Astrocyte (in vitro differentiated cells and primary cell): ENCODE results near the gene PTCH1. TPM values are rescaled to one million over a fixed set of nuclear protein-coding genes. Genes with fewer than 3 reads are reported as not detected.

Experiments
- DNase-seq: peaks from one replicate; pipeline ENCODE4 v3.0.0-alpha.2; 2010; ENCODE audit warnings: low read depth
- FAIRE-seq: peaks from 2 replicates; lab custom pipeline; 2011; peaks lifted over from hg19 to GRCh38; lab: Jason Lieb, UNC
- H2AFZ ChIP-seq: 2 replicates; pipeline ENCODE4 v1.6.0; 2012; ENCODE audit warnings: low read depth, low read length, inconsistent platforms
- H3K27ac ChIP-seq: 2 replicates; pipeline ENCODE4 v1.5.1; 2011; ENCODE audit warnings: low read depth, low read length, inconsistent platforms
- H3K27me3 ChIP-seq: 2 replicates; pipeline ENCODE4 v1.6.0; 2011; ENCODE audit warnings: low read length, inconsistent platforms; ENCODE audit not compliant: insufficient read depth
- H3K36me3 ChIP-seq: 2 replicates; pipeline ENCODE4 v1.5.1; 2011; ENCODE audit warnings: low read length, inconsistent platforms; ENCODE audit not compliant: insufficient read depth
- H3K4me1 ChIP-seq: 2 replicates; pipeline ENCODE4 v1.5.1; 2011; ENCODE audit warnings: low read length, inconsistent platforms; ENCODE audit not compliant: insufficient read depth
- H3K4me2 ChIP-seq: 2 replicates; pipeline ENCODE4 v1.6.0; 2012; ENCODE audit warnings: low read length, inconsistent platforms
- H3K4me3 ChIP-seq: 2 replicates; pipeline ENCODE4 v1.5.1; 2011; ENCODE audit warnings: low read depth, mild to moderate bottlenecking, low read length, inconsistent platforms; ENCODE audit not compliant: insufficient read depth
- H3K79me2 ChIP-seq: 2 replicates; pipeline ENCODE4 v1.6.0; 2012; ENCODE audit warnings: mild to moderate bottlenecking, low read length, inconsistent platforms; ENCODE audit not compliant: insufficient read depth
- H3K9ac ChIP-seq: 2 replicates; pipeline ENCODE4 v1.6.0; 2012; ENCODE audit warnings: mild to moderate bottlenecking, low read length, inconsistent platforms
- H3K9me3 ChIP-seq: 2 replicates; pipeline ENCODE4 v1.5.1; 2012; ENCODE audit warnings: low read depth, mild to moderate bottlenecking, low read length, inconsistent platforms; ENCODE audit not compliant: insufficient read depth
- H4K20me1 ChIP-seq: 2 replicates; pipeline ENCODE4 v1.6.0; 2012; ENCODE audit warnings: low read length, inconsistent platforms; ENCODE audit not compliant: insufficient read depth
- H3K27ac Mint-ChIP-seq: one replicate; pipeline ENCODE4 v1.8.0; 2021; ENCODE audit warnings: mild to moderate bottlenecking, mixed read lengths; ENCODE audit not compliant: unreplicated experiment
- H3K27me3 Mint-ChIP-seq: one replicate; pipeline ENCODE4 v1.8.0; 2021; ENCODE audit warnings: low read depth, mixed read lengths; ENCODE audit not compliant: unreplicated experiment
- H3K36me3 Mint-ChIP-seq: one replicate; pipeline ENCODE4 v1.8.0; 2021; ENCODE audit warnings: low read depth, mixed read lengths; ENCODE audit not compliant: unreplicated experiment
- H3K4me1 Mint-ChIP-seq: one replicate; pipeline ENCODE4 v1.8.0; 2021; ENCODE audit warnings: low read depth, mixed read lengths; ENCODE audit not compliant: unreplicated experiment
- H3K4me3 Mint-ChIP-seq: one replicate; pipeline ENCODE4 v1.8.0; 2021; ENCODE audit warnings: mild to moderate bottlenecking, moderate library complexity, mixed read lengths; ENCODE audit not compliant: unreplicated experiment
- H3K9me3 Mint-ChIP-seq: one replicate; pipeline ENCODE4 v1.8.0; 2021; ENCODE audit warnings: mild to moderate bottlenecking, mixed read lengths; ENCODE audit not compliant: unreplicated experiment
- EZH2 ChIP-seq: IDR thresholded peaks from 2 replicates; pipeline ENCODE4 v1.6.1; 2012; ENCODE audit warnings: mild to moderate bottlenecking, low read length, inconsistent platforms; ENCODE audit not compliant: insufficient read depth
- total RNA-seq: library from RNA; stranded (reverse); gene quantifications from 2 replicates; pipeline ENCODE4 v1.2.1, GENCODE V29; 2021
- TF ChIP-seq, protein P1 (sequence below): IDR thresholded peaks from 2 replicates; pipeline ENCODE4 v1.5.1; 2011; ENCODE audit warnings: low read depth, mild to moderate bottlenecking, inconsistent platforms, low read length, moderate library complexity; ENCODE audit not compliant: insufficient read depth

Gene PTCH1
- total RNA-seq, 1 donor from 2014 or later = 21.3 TPM

DNA sequence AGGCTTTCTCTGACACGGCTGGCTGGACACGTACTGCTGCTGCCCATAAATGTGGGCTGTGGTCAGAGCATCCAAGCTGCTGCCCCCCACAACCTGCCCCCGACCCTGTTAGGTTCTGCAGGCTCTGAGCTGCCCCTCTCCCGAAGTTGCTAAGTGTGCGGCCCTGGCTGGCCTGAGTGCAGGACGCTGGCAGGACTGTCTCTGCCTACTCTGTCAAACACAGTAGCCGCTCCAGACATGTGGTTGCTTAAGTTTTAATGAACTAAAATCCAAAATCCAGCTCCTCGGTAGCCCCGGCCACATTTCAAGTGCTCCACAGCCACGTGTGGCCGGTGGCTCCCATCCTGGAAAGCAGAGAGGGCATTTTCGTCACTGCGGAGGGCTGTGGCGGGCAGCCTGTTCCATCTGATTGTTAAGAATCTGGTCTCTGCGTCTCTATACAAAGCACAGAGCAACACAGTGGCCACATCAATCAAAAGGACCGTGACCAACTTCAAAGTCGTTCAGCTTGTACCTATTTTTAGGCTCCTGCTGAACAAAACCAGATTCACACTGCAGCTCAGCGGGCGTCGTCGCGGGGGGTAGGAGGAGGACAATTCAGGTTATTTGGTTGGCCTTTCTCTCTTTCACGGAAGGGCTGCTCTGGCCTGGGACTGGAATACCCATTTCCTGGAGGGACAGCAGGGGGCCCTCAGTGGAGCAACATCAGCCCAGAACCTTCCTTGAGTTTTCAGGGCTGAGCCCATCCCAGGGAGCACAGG, 68.9 kb downstream of the PTCH1 start:
- Histone ChIP-seq H3K9ac (no peak overlapping the region), H3K27ac (no peak overlapping the region), H3K27me3 (no peaks in the 10 kb centered on the region), H3K36me3 (peaks cover 10% of the 10 kb centered on the region), H3K79me2 (no peaks in the 10 kb centered on the region), H3K9me3 (no peaks in the 10 kb centered on the region), H3K4me2 (no peak overlapping the region), H3K4me1 (no peaks in the 10 kb centered on the region), H3K4me3 (no peak overlapping the region), H4K20me1 (no peaks in the 10 kb centered on the region), H2AFZ (no peak overlapping the region)
- Mint-ChIP-seq H3K36me3 (peaks cover 34% of the 10 kb centered on the region), H3K9me3 (no peaks in the 10 kb centered on the region), H3K27me3 (no peaks in the 10 kb centered on the region), H3K27ac (no peak overlapping the region), H3K4me3 (no peak overlapping the region), H3K4me1 (no peaks in the 10 kb centered on the region)
- no peak for FAIRE-seq
- no peak for DNase-seq
- TF ChIP-seq EZH2 = no peak
- TF ChIP-seq, protein P1, sequence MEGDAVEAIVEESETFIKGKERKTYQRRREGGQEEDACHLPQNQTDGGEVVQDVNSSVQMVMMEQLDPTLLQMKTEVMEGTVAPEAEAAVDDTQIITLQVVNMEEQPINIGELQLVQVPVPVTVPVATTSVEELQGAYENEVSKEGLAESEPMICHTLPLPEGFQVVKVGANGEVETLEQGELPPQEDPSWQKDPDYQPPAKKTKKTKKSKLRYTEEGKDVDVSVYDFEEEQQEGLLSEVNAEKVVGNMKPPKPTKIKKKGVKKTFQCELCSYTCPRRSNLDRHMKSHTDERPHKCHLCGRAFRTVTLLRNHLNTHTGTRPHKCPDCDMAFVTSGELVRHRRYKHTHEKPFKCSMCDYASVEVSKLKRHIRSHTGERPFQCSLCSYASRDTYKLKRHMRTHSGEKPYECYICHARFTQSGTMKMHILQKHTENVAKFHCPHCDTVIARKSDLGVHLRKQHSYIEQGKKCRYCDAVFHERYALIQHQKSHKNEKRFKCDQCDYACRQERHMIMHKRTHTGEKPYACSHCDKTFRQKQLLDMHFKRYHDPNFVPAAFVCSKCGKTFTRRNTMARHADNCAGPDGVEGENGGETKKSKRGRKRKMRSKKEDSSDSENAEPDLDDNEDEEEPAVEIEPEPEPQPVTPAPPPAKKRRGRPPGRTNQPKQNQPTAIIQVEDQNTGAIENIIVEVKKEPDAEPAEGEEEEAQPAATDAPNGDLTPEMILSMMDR = no peak

DNA sequence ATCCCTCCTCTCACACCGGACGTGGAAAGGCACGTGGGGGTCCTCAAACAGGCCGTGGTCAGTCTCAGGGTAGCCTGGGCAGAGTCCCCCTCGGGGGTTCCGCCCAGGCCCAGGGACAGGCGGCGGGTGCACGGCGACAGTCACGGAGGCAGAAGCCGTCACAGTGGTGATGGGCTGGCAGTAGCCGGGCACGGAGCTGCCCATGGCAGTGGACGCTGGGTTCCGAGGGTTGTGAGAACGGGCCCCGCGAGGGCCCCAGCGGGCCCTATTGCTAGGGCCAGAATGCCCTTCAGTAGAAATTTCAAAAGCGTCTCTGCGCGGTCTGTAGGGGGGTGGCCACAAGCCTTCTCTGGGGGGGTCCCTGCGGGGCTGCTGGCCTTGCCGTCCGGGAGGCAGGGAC, 69.8 kb downstream of the PTCH1 start:
- no peaks in the 10 kb centered on the region for H3K4me1 Mint-ChIP-seq
- Histone ChIP-seq H3K9me3 (no peaks in the 10 kb centered on the region), H4K20me1 (no peaks in the 10 kb centered on the region), H3K4me1 (no peaks in the 10 kb centered on the region), H3K4me2 (no peak overlapping the region), H3K79me2 (no peaks in the 10 kb centered on the region), H3K27ac (no peak overlapping the region), H2AFZ (no peak overlapping the region), H3K9ac (no peak overlapping the region), H3K4me3 (no peak overlapping the region), H3K36me3 (peaks cover 10% of the 10 kb centered on the region), H3K27me3 (no peaks in the 10 kb centered on the region)
- no peaks in the 10 kb centered on the region for H3K27me3 Mint-ChIP-seq
- H3K9me3 Mint-ChIP-seq = no peaks in the 10 kb centered on the region
- H3K27ac Mint-ChIP-seq = no peak overlapping the region
- H3K36me3 Mint-ChIP-seq = peaks cover 30% of the 10 kb centered on the region
- no peak for TF ChIP-seq EZH2
- TF ChIP-seq, protein P1 = no peak
- no peak overlapping the region for H3K4me3 Mint-ChIP-seq
- no peak for FAIRE-seq
- DNase-seq = no peak

DNA sequence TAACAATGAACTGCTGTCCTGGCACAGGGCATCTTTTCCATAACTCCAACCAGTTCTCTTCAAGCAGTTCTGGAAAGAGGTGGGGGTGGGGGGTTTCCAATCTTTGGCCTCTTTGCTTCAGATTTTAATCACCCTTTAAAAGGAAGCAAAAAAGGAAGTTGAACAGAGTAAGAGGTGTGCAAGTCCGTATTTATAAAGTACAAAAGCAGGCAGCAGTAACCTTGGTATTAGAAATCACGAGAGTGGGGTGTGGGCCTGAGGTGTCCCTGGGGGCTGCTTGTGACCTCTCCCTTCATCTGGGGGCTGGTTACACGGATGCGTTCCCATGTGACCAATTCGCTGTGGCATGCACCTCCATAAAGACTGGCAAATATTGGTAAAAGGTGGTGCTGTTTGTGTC, 70.5 kb downstream of the PTCH1 start:
- no peaks in the 10 kb centered on the region for H4K20me1 ChIP-seq
- no peak overlapping the region for H2AFZ ChIP-seq
- H3K36me3 ChIP-seq = peaks cover 10% of the 10 kb centered on the region
- FAIRE-seq = no peak
- TF ChIP-seq, protein P1 = no peak
- TF ChIP-seq EZH2 = no peak
- Mint-ChIP-seq H3K27me3 (no peaks in the 10 kb centered on the region), H3K4me3 (no peak overlapping the region), H3K27ac (no peak overlapping the region), H3K9me3 (no peaks in the 10 kb centered on the region), H3K4me1 (no peaks in the 10 kb centered on the region), H3K36me3 (peaks cover 27% of the 10 kb centered on the region)
- no peaks in the 10 kb centered on the region for H3K9me3 ChIP-seq
- H3K4me2 ChIP-seq = no peak overlapping the region
- H3K9ac ChIP-seq = no peak overlapping the region
- no peak overlapping the region for H3K27ac ChIP-seq
- no peaks in the 10 kb centered on the region for H3K4me1 ChIP-seq
- H3K27me3 ChIP-seq = no peaks in the 10 kb centered on the region
- no peak overlapping the region for H3K4me3 ChIP-seq
- H3K79me2 ChIP-seq = no peaks in the 10 kb centered on the region
- DNase-seq = no peak
